D341Med (cell line): Measurements from ENCODE around the gene CHRND.

Experiments
- DNase-seq: peaks from one replicate; pipeline ENCODE4 v3.0.0; 2012; ENCODE audit warnings: low spot score

Gene CHRND

DNA sequence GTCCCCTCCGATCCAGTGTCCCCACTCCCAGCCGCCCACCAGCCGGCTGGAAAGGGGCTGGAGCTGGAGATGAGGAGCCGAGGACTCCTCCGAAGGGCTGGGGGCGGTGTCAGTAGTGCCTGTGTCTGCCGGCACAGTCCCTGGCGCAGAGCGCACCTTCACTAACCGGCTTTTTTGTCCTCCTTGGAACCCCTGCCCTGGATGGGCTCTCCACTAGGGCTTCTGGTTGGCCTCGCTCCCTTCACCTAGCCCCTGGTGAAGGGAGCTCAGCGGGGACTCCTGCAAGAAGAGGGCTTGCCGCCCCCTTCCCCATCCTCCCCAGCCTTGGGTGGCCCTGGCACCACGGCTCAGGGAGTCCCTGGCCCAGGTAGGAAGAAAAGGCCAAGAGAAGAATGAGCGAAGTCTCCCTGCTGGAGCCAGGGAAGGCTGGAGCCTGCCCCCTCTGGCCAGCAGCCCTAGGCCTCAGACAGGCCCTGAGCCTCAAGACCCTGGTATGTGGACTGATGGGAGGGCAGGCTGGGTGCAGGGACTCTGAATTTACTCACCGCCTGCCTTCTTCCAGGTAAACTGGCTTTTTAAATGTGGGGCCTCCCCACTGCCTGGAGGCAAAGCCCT, 37.8 kb upstream of the CHRND start:
- DNase-seq = no peak

DNA sequence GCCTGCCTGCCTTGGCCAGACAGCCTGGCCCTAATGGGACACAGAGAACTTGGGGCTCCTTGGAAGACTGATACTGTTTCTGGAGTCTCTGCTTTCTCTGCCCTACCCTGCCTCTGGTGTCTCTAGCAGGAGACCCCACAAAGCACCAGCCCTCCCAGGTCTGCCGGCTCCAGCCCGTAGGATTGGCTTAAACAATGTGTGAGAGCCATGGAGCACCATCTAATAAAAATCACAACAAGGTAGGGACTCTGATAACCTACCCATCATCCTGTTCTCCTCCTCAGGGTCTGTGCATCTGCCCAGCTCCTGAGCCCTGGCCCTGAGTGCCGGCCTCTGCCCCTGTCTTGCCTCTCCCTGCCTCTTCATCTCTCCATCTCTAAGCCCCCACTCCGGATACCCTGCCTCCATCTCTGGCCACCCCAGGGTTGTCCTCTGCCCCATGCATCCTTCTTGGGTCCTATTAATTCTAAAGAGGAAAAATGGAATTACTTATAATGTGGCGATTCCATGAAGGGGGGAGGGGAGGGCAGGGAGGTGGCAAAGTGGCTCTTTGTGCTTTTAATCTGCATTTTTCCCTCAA, 37.1 kb upstream of the CHRND start:
- DNase-seq = no peak

DNA sequence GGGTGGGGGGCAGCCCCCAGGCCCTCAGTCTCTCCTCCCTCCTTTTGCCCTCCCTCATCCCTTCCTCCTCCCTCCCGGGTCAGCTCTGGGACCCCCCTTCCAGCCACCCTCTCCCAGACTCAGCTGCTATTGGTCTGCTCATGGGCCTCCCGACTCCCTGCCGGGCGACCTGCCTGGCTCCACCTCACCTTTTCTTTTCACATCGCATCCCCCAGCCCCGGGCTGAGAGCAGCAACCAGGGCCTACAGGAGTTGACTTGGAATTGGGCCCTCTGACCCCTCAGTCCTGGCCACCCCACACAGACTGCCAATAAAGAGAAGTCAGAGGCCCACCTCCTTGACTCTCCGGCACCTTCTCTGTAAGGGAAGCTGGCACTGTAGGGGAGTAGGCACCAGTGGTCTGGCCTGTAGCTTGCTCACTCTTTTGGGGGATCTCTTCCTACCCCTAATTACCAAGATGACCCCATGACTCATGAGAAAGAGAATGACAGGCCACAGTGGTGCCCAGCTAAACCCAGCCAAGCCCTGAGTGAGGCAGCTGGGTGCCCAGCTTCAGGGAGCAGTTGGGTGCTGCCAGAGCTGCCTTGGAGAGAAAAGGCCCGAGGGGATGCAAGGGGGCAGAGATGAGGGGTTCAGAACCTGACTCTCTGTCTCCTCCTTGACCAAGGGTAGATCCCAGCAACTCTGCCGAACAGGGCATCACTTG, 36.3 kb upstream of the CHRND start:
- no peak for DNase-seq

- no peak for DNase-seq
Measured at GRCh38 chr2:232490221-232491138, 35.5 kb upstream of the CHRND start.

- DNase-seq = no peak
Measured at GRCh38 chr2:232491139-232491780, 34.7 kb upstream of the CHRND start.

DNA sequence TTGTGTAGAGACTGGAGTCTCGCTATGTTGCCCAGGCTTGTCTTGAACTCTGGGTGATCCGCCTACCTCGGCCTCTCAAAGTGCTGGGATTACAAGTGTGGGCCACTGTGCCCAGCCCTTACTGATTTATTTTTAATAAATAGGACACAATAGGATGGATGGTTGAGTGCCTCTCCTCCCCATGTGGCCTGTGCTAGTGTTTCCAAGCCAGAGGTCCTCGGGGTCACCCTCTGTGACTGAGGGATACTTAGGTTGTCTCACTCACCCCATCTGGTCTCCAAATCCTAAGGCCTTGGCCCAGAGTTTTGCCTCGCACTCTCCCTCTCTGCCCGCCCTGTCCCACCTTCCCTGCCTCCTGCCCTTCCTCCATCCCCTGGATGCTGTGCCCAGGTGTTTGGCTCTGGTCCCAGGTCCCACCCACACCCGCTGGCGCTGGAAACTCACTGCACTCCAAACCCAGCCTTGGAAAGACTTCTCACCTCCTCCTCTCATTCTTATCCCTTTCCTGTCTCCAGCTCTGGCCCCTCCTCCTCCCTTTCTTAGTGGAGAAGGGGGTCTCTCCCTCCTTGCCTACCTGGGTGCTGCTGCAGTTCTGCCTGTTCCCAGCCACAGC, 33.6 kb upstream of the CHRND start:
- DNase-seq = no peak

GRCh38 chr2:232492963-232493700, 32.8 kb upstream of the CHRND start:
- DNase-seq = no peak

- no peak for DNase-seq
Measured at GRCh38 chr2:232493701-232494474, 32.1 kb upstream of the CHRND start.

DNA sequence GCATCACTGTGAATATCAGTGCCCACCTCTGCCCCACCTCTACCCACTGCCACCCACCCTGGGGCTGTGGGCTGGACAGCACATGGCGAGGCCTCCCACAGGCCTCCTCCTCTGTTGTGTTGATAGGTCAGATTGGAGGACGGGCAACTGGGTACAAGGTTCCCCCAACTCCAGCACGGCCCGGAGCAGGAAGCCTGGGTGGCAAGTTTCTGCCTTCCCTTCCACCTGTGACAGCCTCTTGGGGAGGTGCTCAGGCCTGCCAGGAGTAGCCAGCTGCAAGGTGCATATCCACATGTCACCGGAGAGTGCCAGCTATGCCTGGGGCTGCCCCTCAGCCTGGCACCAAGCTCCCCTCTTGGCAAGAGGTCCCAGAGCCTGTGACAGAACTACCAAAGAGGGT, 31.4 kb upstream of the CHRND start:
- DNase-seq = no peak

DNA sequence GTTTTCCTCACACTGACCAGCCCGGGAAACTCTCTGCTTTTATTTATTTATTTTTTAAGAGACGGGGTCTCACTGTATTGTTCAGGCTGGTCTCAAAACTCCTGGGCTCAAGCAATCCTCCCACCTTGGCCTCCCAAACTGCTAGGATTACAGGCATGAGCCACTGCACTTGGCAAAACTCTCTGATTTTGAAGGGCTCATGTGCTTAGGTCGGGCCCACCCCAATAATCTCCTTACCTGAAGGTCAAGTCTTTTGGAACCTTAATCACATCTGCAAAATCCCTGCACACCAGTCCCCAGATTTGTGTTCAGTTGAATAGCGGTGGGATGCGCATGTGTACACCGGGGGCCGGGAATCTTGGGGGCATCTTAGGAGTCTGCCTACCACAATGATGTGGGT, 30.7 kb upstream of the CHRND start:
- DNase-seq = no peak

- DNase-seq = no peak
Measured at GRCh38 chr2:232496501-232497270, 29.3 kb upstream of the CHRND start.

DNA sequence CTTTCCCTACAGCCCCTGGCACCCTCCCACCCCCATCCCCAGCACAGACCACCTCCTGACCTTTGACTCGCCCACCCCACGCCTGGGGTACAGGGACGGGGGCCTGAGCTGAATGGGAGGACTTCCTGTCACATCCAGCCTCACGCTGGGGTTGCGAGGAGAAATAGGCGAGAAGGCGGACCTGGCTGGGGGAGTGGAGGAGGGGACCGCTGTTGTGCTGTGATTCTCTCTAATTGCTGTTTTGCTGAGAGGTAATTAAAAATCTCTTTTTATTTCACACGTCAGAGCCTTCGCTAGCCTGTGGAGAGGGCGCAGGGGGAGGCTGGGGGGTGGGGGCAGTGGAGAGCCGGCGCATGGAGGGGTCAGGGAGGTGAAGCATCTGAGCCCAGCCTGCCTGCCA, 28.6 kb upstream of the CHRND start:
- no peak for DNase-seq

GRCh38 chr2:232498452-232498851, 27.5 kb upstream of the CHRND start:
- DNase-seq = no peak

DNA sequence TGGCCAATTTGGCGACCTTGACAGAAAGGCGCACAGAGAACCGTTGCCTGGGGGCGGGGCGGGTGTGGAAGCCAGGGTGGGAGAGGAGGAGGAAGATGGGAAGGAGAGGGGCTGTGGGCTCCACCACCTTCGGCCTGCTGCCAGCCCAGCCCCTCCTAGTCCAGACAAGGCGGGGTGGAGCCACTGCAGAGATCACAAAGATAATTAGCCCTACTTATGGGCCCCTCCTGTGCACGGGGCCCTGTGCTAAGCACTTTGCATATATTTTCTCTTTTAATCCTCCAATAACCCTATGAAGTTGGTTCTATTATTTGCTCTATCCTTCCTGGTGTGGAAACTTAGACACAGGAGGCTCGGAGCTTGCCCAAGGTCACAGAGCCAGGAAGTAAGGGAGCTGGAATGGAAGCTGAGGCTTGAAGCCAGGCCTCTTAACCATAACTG, 24.6 kb upstream of the CHRND start:
- DNase-seq = peak; percentile 59

DNA sequence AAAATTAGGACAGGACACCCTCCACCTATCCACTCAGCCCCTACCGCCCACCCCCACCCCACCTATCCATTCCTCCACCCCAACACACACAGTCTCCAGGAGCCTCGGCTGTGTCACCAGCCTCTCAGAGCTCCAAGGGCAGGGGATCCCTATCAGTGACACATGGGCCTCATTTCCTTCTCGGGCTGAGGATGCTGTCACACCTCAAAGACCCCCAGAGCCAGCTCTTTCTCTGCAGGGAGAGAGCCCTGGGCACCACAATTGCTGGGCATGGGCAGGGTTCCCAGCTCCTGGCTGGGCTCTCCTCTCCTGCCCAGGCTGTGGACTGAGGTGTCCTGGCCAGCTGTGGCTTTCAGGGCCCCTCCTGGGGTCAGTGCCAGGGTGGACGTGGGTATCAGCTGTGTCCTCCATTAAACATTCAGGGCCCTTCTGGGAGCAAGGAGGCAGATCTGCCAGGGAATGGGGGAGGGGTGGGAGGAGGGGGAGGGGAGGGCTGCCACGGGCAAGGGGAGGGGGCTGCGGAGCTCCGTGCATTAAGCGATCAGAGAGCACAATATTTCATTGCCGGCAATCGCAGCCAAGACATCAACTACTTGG, 24.1 kb upstream of the CHRND start:
- DNase-seq = no peak

GRCh38 chr2:232502511-232502910, 23.4 kb upstream of the CHRND start:
- DNase-seq = no peak

- peak; percentile 63 for DNase-seq
Measured at GRCh38 chr2:232502911-232503808, 22.8 kb upstream of the CHRND start.

GRCh38 chr2:232503809-232504323, 22.1 kb upstream of the CHRND start:
- DNase-seq = no peak
